OCI-LY7 (cell line): ENCODE measurements around the gene MMP24OS. TPM values are rescaled to one million over a fixed set of nuclear protein-coding genes. Genes with fewer than 3 reads are reported as not detected.

Experiments used
- BruUV-seq: library from RNA; stranded (reverse); fragments of 400-500 nt; replicated peaks from 2 replicates; lab custom pipeline; 2021; lab: Mats Ljungman, UMichigan
- CTCF ChIA-PET: fragments of 300-600 bp; sonication (Branson Sonifier 250); formaldehyde crosslinking; loops from one replicate; lab custom pipeline; 2022; ENCODE audit warnings: antibody characterized with exemption; ENCODE audit not compliant: unreplicated experiment; lab: Charles Lee
- POLR2A ChIA-PET: fragments of 300-600 bp; sonication (Branson Sonifier 250); formaldehyde crosslinking; loops from one replicate; lab custom pipeline; 2022; ENCODE audit warnings: antibody characterized with exemption; lab: Charles Lee
- DNase-seq: peaks from one replicate; pipeline ENCODE4 v3.0.0-alpha.2; 2015; ENCODE audit warnings: low spot score
- H2AFZ ChIP-seq: fragments of 200-600 bp; sonication (generic), shearing (Covaris generic); 2 replicates; pipeline ENCODE4 v1.6.1; 2014; ENCODE audit warnings: mild to moderate bottlenecking, antibody characterized with exemption, low read length, moderate library complexity
- H3K27ac ChIP-seq: fragments of 200-600 bp; sonication (generic); 2 replicates; pipeline ENCODE4 v1.5.1; 2014; ENCODE audit warnings: mixed run types, low read depth, mild to moderate bottlenecking, moderate library complexity, low read length, inconsistent platforms; ENCODE audit not compliant: poor library complexity, severe bottlenecking
- H3K36me3 ChIP-seq: fragments of 200-600 bp; sonication (generic); 2 replicates; pipeline ENCODE4 v1.6.1; 2014; ENCODE audit warnings: mild to moderate bottlenecking, antibody characterized with exemption, low read length, moderate library complexity, mixed read lengths; ENCODE audit not compliant: insufficient read depth
- H3K4me1 ChIP-seq: fragments of 200-600 bp; sonication (generic); 2 replicates; pipeline ENCODE4 v1.5.1; 2014; ENCODE audit warnings: mild to moderate bottlenecking, low read length; ENCODE audit not compliant: insufficient read depth, poor library complexity, severe bottlenecking
- H3K4me2 ChIP-seq: fragments of 200-600 bp; sonication (generic); 2 replicates; pipeline ENCODE4 v1.6.1; 2014; ENCODE audit warnings: mild to moderate bottlenecking, low read length
- H3K4me3 ChIP-seq: fragments of 200-600 bp; sonication (generic); 2 replicates; pipeline ENCODE4 v1.5.1; 2014; ENCODE audit warnings: mild to moderate bottlenecking, low read depth, low read length; ENCODE audit not compliant: poor library complexity, severe bottlenecking
- H3K79me2 ChIP-seq: fragments of 200-600 bp; sonication (generic); 2 replicates; pipeline ENCODE4 v1.6.1; 2016; ENCODE audit warnings: low read depth, mild to moderate bottlenecking, low read length, moderate library complexity, mixed read lengths; ENCODE audit not compliant: insufficient read depth
- H3K9me2 ChIP-seq: fragments of 200-600 bp; sonication (generic); 2 replicates; pipeline ENCODE4 v1.6.1; 2016; ENCODE audit warnings: mild to moderate bottlenecking, low read length, mixed read lengths; ENCODE audit not compliant: insufficient read depth
- H3K9me3 ChIP-seq: fragments of 200-600 bp; sonication (generic); 2 replicates; pipeline ENCODE4 v1.6.1; 2014; ENCODE audit warnings: mild to moderate bottlenecking, mixed run types, low read length, mixed read lengths
- H4K20me1 ChIP-seq: fragments of 200-600 bp; sonication (generic); 2 replicates; pipeline ENCODE4 v1.6.1; 2014; ENCODE audit warnings: mild to moderate bottlenecking, antibody characterized with exemption, low read length, moderate library complexity, mixed read lengths; ENCODE audit not compliant: insufficient read depth
- CTCF ChIP-seq: fragments of 200-600 bp; sonication (generic); conservative IDR thresholded peaks from 2 replicates; pipeline ENCODE4 v1.5.1; 2014; ENCODE audit warnings: mild to moderate bottlenecking, antibody characterized with exemption, low read length, moderate library complexity, mixed read lengths
- EZH2phosphoT487 ChIP-seq: fragments of 200-600 bp; sonication (generic); IDR thresholded peaks from 2 replicates; pipeline ENCODE4 v1.6.1; 2018; ENCODE audit warnings: low read depth, borderline replicate concordance, mild to moderate bottlenecking, mixed run types, antibody characterized with exemption, low read length, moderate library complexity, mixed read lengths
- intact Hi-C: fragments of 100-400 bp; cut with micrococcal nuclease; formaldehyde crosslinking; loops from one replicate; pipeline ENCODE4 v1.10.0; 2022; ENCODE audit not compliant: unreplicated experiment
- total RNA-seq, 2 experiments: library from RNA; depleted of rRNA in 1 of 2; stranded (reverse); fragments of >200 nt in 1 of 2; shearing (Covaris generic) in 1 of 2; gene quantifications; 2 replicates each; pipeline ENCODE4 v1.2.3, GENCODE V29; 2014 to 2022

MMP24OS gene
- total RNA-seq, 2 experiments from 2014 or later: 14.8 to 44.6 TPM

DNA sequence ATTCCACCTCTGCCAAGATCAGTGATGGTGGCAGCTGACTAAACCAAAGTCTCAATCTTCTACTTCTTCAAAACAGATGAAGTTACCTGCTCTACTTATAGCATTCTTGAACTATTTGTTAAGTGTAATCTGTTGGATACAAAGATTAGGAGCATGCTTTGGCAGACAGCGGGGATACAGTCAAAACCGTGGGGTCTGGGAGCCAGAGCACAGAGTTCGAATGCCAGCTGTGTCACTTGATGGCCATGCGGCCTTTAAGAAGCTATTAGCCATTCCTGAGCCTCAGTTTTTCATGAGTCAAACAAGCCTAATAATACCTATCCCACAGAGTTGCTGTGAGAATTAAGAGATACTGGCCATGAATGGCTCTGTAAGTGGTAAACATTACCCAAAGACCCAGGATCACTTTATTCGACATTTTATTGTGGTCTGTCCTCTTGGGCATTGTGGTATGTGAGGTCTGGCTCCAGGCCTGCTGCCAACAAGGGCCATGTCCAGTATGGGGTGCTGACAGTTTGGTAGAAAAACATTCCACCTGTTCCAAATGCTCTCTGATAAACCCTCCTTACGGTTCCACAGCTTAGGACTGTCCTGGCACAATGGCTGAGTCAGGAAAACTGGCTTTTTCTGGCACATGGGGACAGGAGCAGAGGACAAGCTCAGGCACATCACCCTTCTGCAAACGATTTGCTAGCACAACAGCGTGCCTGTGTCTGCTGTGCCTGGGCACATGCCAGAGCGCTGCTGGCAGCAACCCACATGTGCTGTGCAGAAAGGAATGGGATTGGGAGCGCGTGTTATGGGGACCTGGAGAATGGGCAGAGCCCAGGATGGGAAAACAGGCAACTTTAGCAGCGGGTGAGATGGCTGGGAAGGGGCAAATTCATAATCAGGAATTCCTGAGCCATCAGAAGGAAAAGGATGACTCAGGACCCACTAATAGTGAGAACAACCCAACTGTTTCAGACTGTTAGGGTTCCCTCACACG lies 30.0 kb upstream of the MMP24OS start:
- H3K4me1 ChIP-seq: peaks cover 5% of the 10 kb centered on the region
- no peak overlapping the region for H2AFZ ChIP-seq
- POLR2A ChIA-PET: interaction anchor here (2.4 kb wide), 1 partner anchor 10 kb away, joined by 8 read pairs; no protein-coding TSS in a partner anchor
- H3K4me3 ChIP-seq: no peak overlapping the region
- DNase-seq: no peak
- no peak overlapping the region for H3K27ac ChIP-seq
- no peaks in the 10 kb centered on the region for H3K9me2 ChIP-seq
- peaks cover 15% of the 10 kb centered on the region; the same call in 1 of the 2 replicates for H3K36me3 ChIP-seq
- intact Hi-C loops: no loop called here
- CTCF ChIA-PET: no interaction called here
- no peaks in the 10 kb centered on the region for H4K20me1 ChIP-seq
- no peaks in the 10 kb centered on the region for H3K9me3 ChIP-seq
- TF ChIP-seq EZH2phosphoT487: no peak
- TF ChIP-seq CTCF: no peak
- H3K4me2 ChIP-seq: no peak overlapping the region
- H3K79me2 ChIP-seq: no peaks in the 10 kb centered on the region
- BruUV-seq: no TSS peak

GRCh38 chr20:35306931-35307517 lies 29.1 kb upstream of the MMP24OS start:
- ChIA-PET POLR2A (interaction anchor here (0.5 to 2.4 kb wide), 2 partner anchors 9 to 211 kb away, joined by 4 to 8 read pairs; no protein-coding TSS in a partner anchor), CTCF (no interaction called here)
- Histone ChIP-seq H4K20me1 (no peaks in the 10 kb centered on the region), H3K4me2 (no peak overlapping the region), H3K79me2 (no peaks in the 10 kb centered on the region), H3K36me3 (peaks cover 7% of the 10 kb centered on the region; the same call in 1 of the 2 replicates), H3K4me3 (no peak overlapping the region), H3K9me3 (no peaks in the 10 kb centered on the region), H2AFZ (no peak overlapping the region), H3K27ac (no peak overlapping the region), H3K9me2 (no peaks in the 10 kb centered on the region), H3K4me1 (peaks cover 5% of the 10 kb centered on the region)
- intact Hi-C loops: no loop called here
- DNase-seq: peak; percentile 39
- no TSS peak for BruUV-seq
- TF ChIP-seq CTCF: peak; percentile 80
- no peak for TF ChIP-seq EZH2phosphoT487
